Measurements from ENCODE around the gene PGBD5.

DNA sequence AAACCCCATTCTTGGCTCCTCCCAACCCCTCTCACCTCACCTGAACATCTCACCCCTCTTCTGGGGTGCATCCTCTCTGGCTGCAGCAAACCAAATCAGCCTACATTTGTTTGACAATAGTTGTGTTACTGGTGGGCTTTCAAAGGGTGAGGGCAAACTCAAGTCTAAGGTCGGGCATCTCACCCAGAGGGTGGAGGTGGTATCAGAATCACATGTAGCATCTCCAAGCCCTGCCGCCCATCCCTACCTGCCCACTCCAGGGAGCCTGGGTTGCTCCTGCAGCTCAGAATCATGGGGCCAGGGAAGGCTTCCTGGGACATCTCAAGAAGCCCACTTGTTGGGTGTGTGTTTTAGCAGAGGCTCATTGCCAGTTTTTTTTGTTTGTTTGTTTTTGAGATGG lies 35.8 kb downstream of the PGBD5 start:
- no peak for TF ChIP-seq EZH2 (IDR thresholded peaks at IDR 0.05)
- TF ChIP-seq POLR2AphosphoS5 (IDR thresholded peaks at IDR 0.05; ENCODE audit: borderline replicate concordance, low read depth, low read length): no peak
- no peak for TF ChIP-seq FOXP2 (optimal IDR thresholded peaks at IDR 0.05; ENCODE audit: control extremely low read depth, extremely low read length, insufficient read depth)
